ENCODE results near the gene POFUT1.

DNA sequence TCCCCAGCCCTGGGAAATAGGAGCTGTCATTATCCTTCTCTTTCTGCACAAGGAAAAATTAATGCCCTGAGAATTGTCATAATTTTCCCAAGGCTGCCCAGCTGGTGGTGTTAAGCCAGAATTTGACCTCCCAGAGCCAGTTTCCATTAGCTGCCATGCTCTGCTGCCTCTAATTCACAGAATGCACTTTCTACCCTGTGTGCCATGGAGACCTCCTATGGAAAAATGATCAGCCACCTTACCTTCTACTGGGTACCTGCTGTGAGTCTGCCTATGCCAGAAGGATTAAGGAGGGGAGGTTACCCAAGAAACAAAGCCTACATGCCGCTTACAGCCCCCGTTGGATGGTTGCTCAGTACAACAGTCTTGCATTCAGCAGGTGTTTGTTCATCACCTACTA is 29.1 kb downstream of the POFUT1 start:
- TF ChIP-seq ZSCAN30 (tag by site-specific recombination; IDR thresholded peaks at IDR 0.05), result no peak
- no peak for TF ChIP-seq ZNF514 (tag by site-specific recombination; IDR thresholded peaks at IDR 0.05)
- TF ChIP-seq, protein P1, sequence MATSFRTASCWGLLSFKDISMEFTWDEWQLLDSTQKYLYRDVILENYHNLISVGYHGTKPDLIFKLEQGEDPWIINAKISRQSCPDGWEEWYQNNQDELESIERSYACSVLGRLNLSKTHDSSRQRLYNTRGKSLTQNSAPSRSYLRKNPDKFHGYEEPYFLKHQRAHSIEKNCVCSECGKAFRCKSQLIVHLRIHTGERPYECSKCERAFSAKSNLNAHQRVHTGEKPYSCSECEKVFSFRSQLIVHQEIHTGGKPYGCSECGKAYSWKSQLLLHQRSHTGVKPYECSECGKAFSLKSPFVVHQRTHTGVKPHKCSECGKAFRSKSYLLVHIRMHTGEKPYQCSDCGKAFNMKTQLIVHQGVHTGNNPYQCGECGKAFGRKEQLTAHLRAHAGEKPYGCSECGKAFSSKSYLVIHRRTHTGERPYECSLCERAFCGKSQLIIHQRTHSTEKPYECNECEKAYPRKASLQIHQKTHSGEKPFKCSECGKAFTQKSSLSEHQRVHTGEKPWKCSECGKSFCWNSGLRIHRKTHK (tag by site-specific recombination; IDR thresholded peaks at IDR 0.05), result no peak
- TF ChIP-seq ZNF629 (tag by site-specific recombination; IDR thresholded peaks at IDR 0.05), result no peak
- TF ChIP-seq, protein P2, sequence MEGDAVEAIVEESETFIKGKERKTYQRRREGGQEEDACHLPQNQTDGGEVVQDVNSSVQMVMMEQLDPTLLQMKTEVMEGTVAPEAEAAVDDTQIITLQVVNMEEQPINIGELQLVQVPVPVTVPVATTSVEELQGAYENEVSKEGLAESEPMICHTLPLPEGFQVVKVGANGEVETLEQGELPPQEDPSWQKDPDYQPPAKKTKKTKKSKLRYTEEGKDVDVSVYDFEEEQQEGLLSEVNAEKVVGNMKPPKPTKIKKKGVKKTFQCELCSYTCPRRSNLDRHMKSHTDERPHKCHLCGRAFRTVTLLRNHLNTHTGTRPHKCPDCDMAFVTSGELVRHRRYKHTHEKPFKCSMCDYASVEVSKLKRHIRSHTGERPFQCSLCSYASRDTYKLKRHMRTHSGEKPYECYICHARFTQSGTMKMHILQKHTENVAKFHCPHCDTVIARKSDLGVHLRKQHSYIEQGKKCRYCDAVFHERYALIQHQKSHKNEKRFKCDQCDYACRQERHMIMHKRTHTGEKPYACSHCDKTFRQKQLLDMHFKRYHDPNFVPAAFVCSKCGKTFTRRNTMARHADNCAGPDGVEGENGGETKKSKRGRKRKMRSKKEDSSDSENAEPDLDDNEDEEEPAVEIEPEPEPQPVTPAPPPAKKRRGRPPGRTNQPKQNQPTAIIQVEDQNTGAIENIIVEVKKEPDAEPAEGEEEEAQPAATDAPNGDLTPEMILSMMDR (tag by site-specific recombination; IDR thresholded peaks at IDR 0.05), result no peak
- no peak for TF ChIP-seq ZNF626 (tag by site-specific recombination; IDR thresholded peaks at IDR 0.05)
- no peak for TF ChIP-seq YY1 (tag by site-specific recombination; IDR thresholded peaks at IDR 0.05)
- no peak for TF ChIP-seq ZBTB48 (tag by site-specific recombination; IDR thresholded peaks at IDR 0.05)
- TF ChIP-seq ZNF530 (tag by site-specific recombination; IDR thresholded peaks at IDR 0.05; ENCODE audit: low read depth), result no peak
